ENCODE measurements around the gene ASH1L.

Gene ASH1L

DNA sequence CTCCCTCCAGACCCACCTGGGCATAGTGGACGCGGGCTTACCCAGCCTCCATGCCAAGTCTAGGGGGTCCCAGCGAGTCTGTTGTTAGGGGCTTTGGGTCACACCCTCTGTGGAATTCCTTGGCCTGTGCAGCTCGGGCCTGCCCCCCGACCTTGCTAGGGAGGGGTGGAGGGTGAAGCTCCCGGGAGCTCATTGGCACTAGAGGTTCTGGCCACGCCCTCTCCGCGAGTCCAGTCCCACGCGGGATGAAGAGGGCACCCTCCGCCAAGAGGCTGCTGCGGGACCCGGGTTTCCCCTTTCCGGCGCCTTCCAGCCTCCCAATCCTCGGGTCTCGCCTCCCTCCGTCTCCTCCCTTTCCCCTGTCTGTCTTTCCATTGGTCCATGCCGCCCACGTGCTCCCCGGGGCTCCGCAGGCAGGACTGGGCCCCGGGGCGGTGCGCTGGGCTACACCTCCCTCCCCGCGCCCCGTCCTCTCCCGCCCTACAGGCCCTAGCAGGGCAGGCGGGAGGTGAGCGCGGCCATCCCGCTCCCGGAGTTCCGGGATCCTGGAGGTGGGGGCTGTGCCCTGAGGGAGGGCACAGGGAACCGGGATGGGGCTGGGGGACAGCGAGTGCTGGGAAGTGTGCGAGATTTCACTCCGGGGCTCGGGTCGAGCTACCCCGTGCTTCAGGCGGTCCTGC lies 238.4 kb downstream of the ASH1L start:
- TF ChIP-seq, protein P1, sequence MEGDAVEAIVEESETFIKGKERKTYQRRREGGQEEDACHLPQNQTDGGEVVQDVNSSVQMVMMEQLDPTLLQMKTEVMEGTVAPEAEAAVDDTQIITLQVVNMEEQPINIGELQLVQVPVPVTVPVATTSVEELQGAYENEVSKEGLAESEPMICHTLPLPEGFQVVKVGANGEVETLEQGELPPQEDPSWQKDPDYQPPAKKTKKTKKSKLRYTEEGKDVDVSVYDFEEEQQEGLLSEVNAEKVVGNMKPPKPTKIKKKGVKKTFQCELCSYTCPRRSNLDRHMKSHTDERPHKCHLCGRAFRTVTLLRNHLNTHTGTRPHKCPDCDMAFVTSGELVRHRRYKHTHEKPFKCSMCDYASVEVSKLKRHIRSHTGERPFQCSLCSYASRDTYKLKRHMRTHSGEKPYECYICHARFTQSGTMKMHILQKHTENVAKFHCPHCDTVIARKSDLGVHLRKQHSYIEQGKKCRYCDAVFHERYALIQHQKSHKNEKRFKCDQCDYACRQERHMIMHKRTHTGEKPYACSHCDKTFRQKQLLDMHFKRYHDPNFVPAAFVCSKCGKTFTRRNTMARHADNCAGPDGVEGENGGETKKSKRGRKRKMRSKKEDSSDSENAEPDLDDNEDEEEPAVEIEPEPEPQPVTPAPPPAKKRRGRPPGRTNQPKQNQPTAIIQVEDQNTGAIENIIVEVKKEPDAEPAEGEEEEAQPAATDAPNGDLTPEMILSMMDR (IDR thresholded peaks at IDR 0.05) = peak; percentile 46
- Histone ChIP-seq H3K27ac (peak overlapping the region; percentile 90), H3K4me3 (ENCODE audit: low read depth in 1 of 2, low read length in 1 of 2) (peak overlapping the region; percentile 77 to 100), H3K27me3 (no peaks in the 10 kb centered on the region), H3K9me3 (no peaks in the 10 kb centered on the region), H3K36me3 (peaks cover 3% of the 10 kb centered on the region), H3K4me1 (ENCODE audit: control insufficient read depth in 1 of 2, insufficient read depth in 1 of 2, low read depth in 1 of 2, low read length in 1 of 2) (peaks cover 46 to 56% of the 10 kb centered on the region in 2 experiments)

GRCh38 chr1:155323729-155324036 lies 238.9 kb downstream of the ASH1L start:
- peaks cover 47 to 58% of the 10 kb centered on the region in 2 experiments for H3K4me1 ChIP-seq (ENCODE audit: control insufficient read depth in 1 of 2, insufficient read depth in 1 of 2, low read depth in 1 of 2, low read length in 1 of 2)

GRCh38 chr1:155322953-155323728 lies 239.5 kb downstream of the ASH1L start:
- H3K27me3 ChIP-seq = no peaks in the 10 kb centered on the region
- TF ChIP-seq, protein P1 (IDR thresholded peaks at IDR 0.05) = peak; percentile 95
- H3K9me3 ChIP-seq = no peaks in the 10 kb centered on the region
- H3K4me3 ChIP-seq (ENCODE audit: low read depth in 1 of 2, low read length in 1 of 2) = peak overlapping the region; percentile 77 to 100
- peaks cover 12% of the 10 kb centered on the region for H3K36me3 ChIP-seq
- H3K27ac ChIP-seq = peak overlapping the region; percentile 90
- peaks cover 47 to 58% of the 10 kb centered on the region in 2 experiments for H3K4me1 ChIP-seq (ENCODE audit: control insufficient read depth in 1 of 2, insufficient read depth in 1 of 2, low read depth in 1 of 2, low read length in 1 of 2)

More at GRCh38 chr1:155323729-155324036, 238.9 kb downstream of the ASH1L start:
- Histone ChIP-seq H3K36me3 (peaks cover 7% of the 10 kb centered on the region), H3K4me3 (ENCODE audit: low read depth in 1 of 2, low read length in 1 of 2) (peak overlapping the region; percentile 77 to 100), H3K27ac (peak overlapping the region; percentile 90), H3K9me3 (no peaks in the 10 kb centered on the region), H3K27me3 (no peaks in the 10 kb centered on the region)
- TF ChIP-seq, protein P1 (IDR thresholded peaks at IDR 0.05) = no peak

DNA sequence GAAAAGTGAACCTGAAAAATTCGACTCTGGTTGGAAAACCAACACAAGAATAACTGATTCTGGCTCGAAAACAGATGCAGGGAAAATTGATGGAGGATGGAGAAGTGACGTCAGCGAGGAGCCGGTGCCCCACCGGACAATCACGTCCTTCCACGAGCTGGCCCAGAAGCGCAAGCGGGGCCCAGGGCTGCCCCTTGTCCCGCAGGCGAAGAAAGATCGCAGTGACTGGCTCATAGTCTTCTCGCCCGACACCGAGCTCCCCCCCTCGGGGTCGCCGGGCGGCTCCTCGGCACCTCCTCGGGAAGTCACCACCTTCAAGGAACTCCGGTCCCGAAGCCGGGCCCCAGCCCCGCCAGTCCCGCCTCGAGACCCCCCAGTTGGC lies 240.0 kb downstream of the ASH1L start:
- peak overlapping the region; percentile 90 for H3K27ac ChIP-seq

GRCh38 chr1:155321639-155322503 lies 240.7 kb downstream of the ASH1L start:
- Histone ChIP-seq H3K9me3 (no peaks in the 10 kb centered on the region), H3K4me3 (ENCODE audit: low read depth in 1 of 2, low read length in 1 of 2) (peak overlapping the region; percentile 77 to 100), H3K27me3 (no peaks in the 10 kb centered on the region), H3K27ac (no peak overlapping the region), H3K4me1 (ENCODE audit: control insufficient read depth in 1 of 2, insufficient read depth in 1 of 2, low read depth in 1 of 2, low read length in 1 of 2) (peaks cover 47 to 58% of the 10 kb centered on the region in 2 experiments), H3K36me3 (peaks cover 15% of the 10 kb centered on the region)
- TF ChIP-seq, protein P1 (IDR thresholded peaks at IDR 0.05) = no peak

More for the DNA sequence above, 240.0 kb downstream of the ASH1L start:
- no peaks in the 10 kb centered on the region for H3K9me3 ChIP-seq
- peaks cover 47 to 58% of the 10 kb centered on the region in 2 experiments for H3K4me1 ChIP-seq (ENCODE audit: control insufficient read depth in 1 of 2, insufficient read depth in 1 of 2, low read depth in 1 of 2, low read length in 1 of 2)
- peak overlapping the region; percentile 77 to 100 for H3K4me3 ChIP-seq (ENCODE audit: low read depth in 1 of 2, low read length in 1 of 2)
- TF ChIP-seq, protein P1 (IDR thresholded peaks at IDR 0.05) = no peak
- peaks cover 15% of the 10 kb centered on the region for H3K36me3 ChIP-seq
- no peaks in the 10 kb centered on the region for H3K27me3 ChIP-seq
